H9 (cell line): Measurements from ENCODE around the gene ADARB2. TPM values are rescaled to one million over a fixed set of nuclear protein-coding genes. Genes with fewer than 3 reads are reported as not detected.

Experiments used
- DNase-seq: peaks from one replicate; pipeline ENCODE4 v3.0.0-alpha.2; 2017
- H2AFZ ChIP-seq: one replicate; pipeline ENCODE4 v1.6.1; 2013; ENCODE audit warnings: mild to moderate bottlenecking, low read length, control low read depth, moderate library complexity
- H2AK5ac ChIP-seq: 2 replicates; pipeline ENCODE4 v1.6.1; 2013; ENCODE audit warnings: low read length, control low read depth, mixed read lengths; ENCODE audit not compliant: insufficient read length
- H2BK120ac ChIP-seq: one replicate; pipeline ENCODE4 v1.6.1; 2013; ENCODE audit warnings: low read depth, mild to moderate bottlenecking, low read length, control low read depth, inconsistent platforms; ENCODE audit not compliant: poor library complexity, severe bottlenecking
- H2BK12ac ChIP-seq: 2 replicates; pipeline ENCODE4 v1.6.1; 2013; ENCODE audit warnings: low read length, control low read depth, mixed read lengths, low read depth; ENCODE audit not compliant: insufficient read length
- H2BK15ac ChIP-seq: 2 replicates; pipeline ENCODE4 v1.6.1; 2013; ENCODE audit warnings: low read depth, low read length, control low read depth
- H2BK20ac ChIP-seq: one replicate; pipeline ENCODE4 v1.6.1; 2013; ENCODE audit warnings: low read depth, mild to moderate bottlenecking, low read length, control low read depth, inconsistent platforms; ENCODE audit not compliant: poor library complexity, severe bottlenecking
- H2BK5ac ChIP-seq: 2 replicates; pipeline ENCODE4 v1.6.1; 2013; ENCODE audit warnings: low read length, control low read depth, mixed read lengths; ENCODE audit not compliant: insufficient read length
- H3K14ac ChIP-seq: 2 replicates; pipeline ENCODE4 v1.6.1; 2013; ENCODE audit warnings: low read length, control low read depth; ENCODE audit not compliant: insufficient read depth
- H3K18ac ChIP-seq: 2 replicates; pipeline ENCODE4 v1.6.1; 2013; ENCODE audit warnings: low read depth, mild to moderate bottlenecking, mixed read lengths, low read length, control low read depth; ENCODE audit not compliant: insufficient read length
- H3K23ac ChIP-seq: 2 replicates; pipeline ENCODE4 v1.6.1; 2013; ENCODE audit warnings: low read length, control low read depth, mixed read lengths, low read depth; ENCODE audit not compliant: insufficient read length
- H3K23me2 ChIP-seq: 2 replicates; pipeline ENCODE4 v1.6.1; 2013; ENCODE audit warnings: low read depth, mild to moderate bottlenecking, mixed read lengths, low read length, control low read depth; ENCODE audit not compliant: insufficient read length, poor library complexity, severe bottlenecking
- H3K27ac ChIP-seq: 2 replicates; pipeline ENCODE4 v1.5.1; 2013; ENCODE audit warnings: low read length, control low read depth, mixed read lengths, low read depth; ENCODE audit not compliant: insufficient read length
- H3K27me3 ChIP-seq: 2 replicates; pipeline ENCODE4 v1.6.1; 2013; ENCODE audit warnings: low read length, control low read depth, inconsistent platforms; ENCODE audit not compliant: insufficient read depth
- H3K4ac ChIP-seq: 2 replicates; pipeline ENCODE4 v1.6.1; 2013; ENCODE audit warnings: low read depth, mild to moderate bottlenecking, control low read depth, inconsistent platforms, low read length, moderate library complexity
- H3K4me1 ChIP-seq: 2 replicates; pipeline ENCODE4 v1.6.1; 2013; ENCODE audit warnings: low read length, control low read depth, inconsistent platforms; ENCODE audit not compliant: insufficient read depth
- H3K4me2 ChIP-seq: 2 replicates; pipeline ENCODE4 v1.6.1; 2013; ENCODE audit warnings: low read length, control low read depth, mixed read lengths; ENCODE audit not compliant: insufficient read length, insufficient read depth
- H3K56ac ChIP-seq: 2 replicates; pipeline ENCODE4 v1.6.1; 2013; ENCODE audit warnings: low read depth, mild to moderate bottlenecking, mixed read lengths, low read length, control low read depth; ENCODE audit not compliant: insufficient read length
- H3K79me1 ChIP-seq: 2 replicates; pipeline ENCODE4 v1.6.1; 2013; ENCODE audit warnings: low read depth, mild to moderate bottlenecking, moderate library complexity, low read length, control low read depth, inconsistent platforms; ENCODE audit not compliant: insufficient read depth, poor library complexity, severe bottlenecking
- H3K79me2 ChIP-seq: 2 replicates; pipeline ENCODE4 v1.6.1; 2013; ENCODE audit warnings: low read length, control low read depth, inconsistent platforms; ENCODE audit not compliant: insufficient read depth
- H3K9ac ChIP-seq: 2 replicates; pipeline ENCODE4 v1.6.1; 2013; ENCODE audit warnings: low read length, control low read depth, mixed read lengths; ENCODE audit not compliant: insufficient read length; ENCODE audit errors: extremely low read depth
- H3K9me3 ChIP-seq: one replicate; pipeline ENCODE4 v1.6.1; 2013; ENCODE audit warnings: low read depth, low read length, inconsistent platforms; ENCODE audit not compliant: control insufficient read depth
- H3T11ph ChIP-seq: one replicate; pipeline ENCODE4 v1.6.1; 2013; ENCODE audit warnings: mild to moderate bottlenecking, low read length, control low read depth, inconsistent platforms
- H4K20me1 ChIP-seq: one replicate; pipeline ENCODE4 v1.6.1; 2013; ENCODE audit not compliant: control insufficient read depth, insufficient read length, insufficient read depth
- H4K5ac ChIP-seq: 2 replicates; pipeline ENCODE4 v1.6.1; 2013; ENCODE audit warnings: low read depth, mild to moderate bottlenecking, mixed read lengths, low read length, control low read depth; ENCODE audit not compliant: insufficient read length
- H4K8ac ChIP-seq: replicated peaks from 2 replicates; pipeline ENCODE4 v1.6.1; 2013; ENCODE audit warnings: low read length, control low read depth, mixed read lengths, low read depth; ENCODE audit not compliant: insufficient read length
- H4K91ac ChIP-seq: 2 replicates; pipeline ENCODE4 v1.6.1; 2013; ENCODE audit warnings: low read depth, mild to moderate bottlenecking, moderate library complexity, mixed read lengths, low read length, control low read depth; ENCODE audit not compliant: insufficient read length
- H3K27ac Mint-ChIP-seq, 3 experiments: 2 replicates in 2 of 3; 3 replicates in 1 of 3; pipeline ENCODE4 v1.8.0; 2020 to 2021; ENCODE audit warnings: mixed read lengths in 3 of 3, mild to moderate bottlenecking in 1 of 3, moderate library complexity in 1 of 3
- H3K27me3 Mint-ChIP-seq: 2 replicates; pipeline ENCODE4 v1.8.0; 2021; ENCODE audit warnings: low read depth, mild to moderate bottlenecking, moderate library complexity, mixed read lengths
- H3K36me3 Mint-ChIP-seq, 3 experiments: 2 replicates in 2 of 3; 3 replicates in 1 of 3; pipeline ENCODE4 v1.8.0; 2020 to 2021; ENCODE audit warnings: low read depth in 3 of 3, mixed read lengths in 3 of 3; ENCODE audit not compliant: insufficient read depth in 1 of 3
- H3K4me1 Mint-ChIP-seq, 2 experiments: 2 replicates each; pipeline ENCODE4 v1.8.0; 2020; ENCODE audit warnings: mixed read lengths in 2 of 2
- H3K4me3 Mint-ChIP-seq, 2 experiments: 2 replicates in 1 of 2; 3 replicates in 1 of 2; pipeline ENCODE4 v1.8.0; 2020 to 2021; ENCODE audit warnings: mild to moderate bottlenecking in 2 of 2, mixed read lengths in 2 of 2, moderate library complexity in 1 of 2
- H3K9me3 Mint-ChIP-seq, 2 experiments: 2 replicates in 1 of 2; 3 replicates in 1 of 2; pipeline ENCODE4 v1.8.0; 2020; ENCODE audit warnings: mild to moderate bottlenecking in 2 of 2, mixed read lengths in 2 of 2, moderate library complexity in 1 of 2
- CTCF ChIP-seq: fragments of 200-600 bp; sonication (generic); conservative IDR thresholded peaks from 3 replicates; pipeline ENCODE4 v1.8.0; 2021; ENCODE audit warnings: antibody characterized with exemption, mild to moderate bottlenecking
- WGBS: extraction: QIAGEN DNeasy Blood & Tissue Kit; methylation state at CpG from one replicate; pipeline ENCODE4 v1.1.7; 2013; ENCODE audit warnings: missing lambda C conversion rate, low lambda C conversion rate, mixed read lengths; ENCODE audit not compliant: insufficient read length; ENCODE audit errors: extremely low coverage; 5-methylcytosine and 5-hydroxymethylcytosine counted together
- total RNA-seq: library from RNA; stranded (reverse); gene quantifications from 2 replicates; pipeline ENCODE4 v1.2.1, GENCODE V29; 2021

ADARB2 gene
- total RNA-seq, 1 experiment from 2014 or later: 0.87 TPM

GRCh38 chr10:1609648-1609970, 127.7 kb downstream of the ADARB2 start:
- Histone ChIP-seq H3K79me2 (no peaks in the 10 kb centered on the region), H3T11ph (no peak overlapping the region), H3K27me3 (no peaks in the 10 kb centered on the region), H4K20me1 (no peaks in the 10 kb centered on the region), H2BK20ac (no peak overlapping the region), H3K9ac (no peak overlapping the region), H3K4me1 (no peaks in the 10 kb centered on the region), H2AFZ (no peak overlapping the region), H4K5ac (no peak overlapping the region), H2BK15ac (no peak overlapping the region), H3K14ac (no peak overlapping the region; the same call in 1 of the 2 replicates), H4K91ac (no peak overlapping the region), H3K18ac (no peak overlapping the region), H3K56ac (no peak overlapping the region), H3K23ac (no peak overlapping the region), H3K23me2 (peaks cover 4% of the 10 kb centered on the region), H2AK5ac (no peak overlapping the region), H3K4ac (no peak overlapping the region), H3K27ac (no peak overlapping the region), H4K8ac (no peak overlapping the region), H3K79me1 (no peaks in the 10 kb centered on the region), H2BK12ac (no peak overlapping the region), H2BK120ac (no peak overlapping the region), H3K4me2 (no peak overlapping the region), H2BK5ac (no peak overlapping the region), H3K9me3 (no peaks in the 10 kb centered on the region)
- Mint-ChIP-seq H3K4me3 (peak overlapping the region in 1 of 2 experiments; percentile 73; a peak in 2 of 5 replicates), H3K36me3 (no peaks in the 10 kb centered on the region), H3K27ac (no peak overlapping the region; a peak in 1 of 7 replicates), H3K27me3 (peaks cover 11% of the 10 kb centered on the region), H3K9me3 (no peaks in the 10 kb centered on the region), H3K4me1 (peaks cover 29 to 34% of the 10 kb centered on the region in 2 experiments)
- TF ChIP-seq CTCF: no peak
- WGBS: no CpG with 5 or more reads among the region's 11 CpGs
- DNase-seq: peak; percentile 24
